MM.1S (cell line): Measurements from ENCODE around the gene ZMYND15.

Experiments used
- EZH2 ChIP-seq: fragments of 300-600 bp; sonication (generic); optimal IDR thresholded peaks from 2 replicates; pipeline ENCODE3; 2017; ENCODE audit warnings: low read depth, mild to moderate bottlenecking, antibody characterized with exemption, low read length, mixed read lengths
- EZH2phosphoT487 ChIP-seq: fragments of 300-600 bp; sonication (generic); IDR thresholded peaks from 2 replicates; pipeline ENCODE4 v1.6.1; 2018; ENCODE audit warnings: antibody characterized with exemption, low read length
- TF ChIP-seq, protein P1 (sequence below): fragments of 300-600 bp; sonication (generic); IDR thresholded peaks from 2 replicates; pipeline ENCODE4 v1.5.1; 2016; ENCODE audit warnings: antibody characterized with exemption, low read length, mixed read lengths

- TF ChIP-seq, protein P1, sequence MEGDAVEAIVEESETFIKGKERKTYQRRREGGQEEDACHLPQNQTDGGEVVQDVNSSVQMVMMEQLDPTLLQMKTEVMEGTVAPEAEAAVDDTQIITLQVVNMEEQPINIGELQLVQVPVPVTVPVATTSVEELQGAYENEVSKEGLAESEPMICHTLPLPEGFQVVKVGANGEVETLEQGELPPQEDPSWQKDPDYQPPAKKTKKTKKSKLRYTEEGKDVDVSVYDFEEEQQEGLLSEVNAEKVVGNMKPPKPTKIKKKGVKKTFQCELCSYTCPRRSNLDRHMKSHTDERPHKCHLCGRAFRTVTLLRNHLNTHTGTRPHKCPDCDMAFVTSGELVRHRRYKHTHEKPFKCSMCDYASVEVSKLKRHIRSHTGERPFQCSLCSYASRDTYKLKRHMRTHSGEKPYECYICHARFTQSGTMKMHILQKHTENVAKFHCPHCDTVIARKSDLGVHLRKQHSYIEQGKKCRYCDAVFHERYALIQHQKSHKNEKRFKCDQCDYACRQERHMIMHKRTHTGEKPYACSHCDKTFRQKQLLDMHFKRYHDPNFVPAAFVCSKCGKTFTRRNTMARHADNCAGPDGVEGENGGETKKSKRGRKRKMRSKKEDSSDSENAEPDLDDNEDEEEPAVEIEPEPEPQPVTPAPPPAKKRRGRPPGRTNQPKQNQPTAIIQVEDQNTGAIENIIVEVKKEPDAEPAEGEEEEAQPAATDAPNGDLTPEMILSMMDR: no peak
- TF ChIP-seq EZH2phosphoT487 (no peak), EZH2 (no peak)
Measured at GRCh38 chr17:4715063-4715744, 24.4 kb upstream of the ZMYND15 start.
